K562 (cell line): ENCODE data around the gene EPHX1. TPM values are rescaled to one million over a fixed set of nuclear protein-coding genes. Genes with fewer than 3 reads are reported as not detected.

ENCODE experiments used
- BRD9 ChIP-seq: fragments of 450-650 bp; IDR thresholded peaks from 2 replicates; pipeline ENCODE4 v1.6.1; 2018; ENCODE audit warnings: low read depth; ENCODE audit not compliant: partially characterized antibody
- CBFB ChIP-seq: sonication (generic); formaldehyde crosslinking; IDR thresholded peaks from 2 replicates; pipeline ENCODE4 v1.4.0; 2020; ENCODE audit warnings: mild to moderate bottlenecking, missing genetic modification reagents
- CBX1 ChIP-seq: sonication (generic); IDR thresholded peaks from 2 replicates; pipeline ENCODE4 v1.6.1; 2016; ENCODE audit warnings: antibody characterized with exemption, low read depth, mild to moderate bottlenecking
- FOXA1 ChIP-seq: fragments of 450-650 bp; IDR thresholded peaks from 2 replicates; pipeline ENCODE4 v1.6.1; 2016; ENCODE audit warnings: mild to moderate bottlenecking, borderline replicate concordance
- GABPB2 ChIP-seq: fragments of 250-450 bp; sonication (Bioruptor Pico); conservative IDR thresholded peaks from 2 replicates; pipeline ENCODE4 v1.5.1; 2021; ENCODE audit warnings: mild to moderate bottlenecking
- ILK ChIP-seq: fragments of 450-650 bp; IDR thresholded peaks from 2 replicates; pipeline ENCODE4 v1.6.1; 2016; ENCODE audit warnings: missing genetic modification characterization, low read depth, mild to moderate bottlenecking, missing compliant biosample characterization, moderate library complexity, borderline replicate concordance
- KAT8 ChIP-seq: fragments of 450-650 bp; IDR thresholded peaks from 2 replicates; pipeline ENCODE4 v1.6.1; 2016; ENCODE audit warnings: low read depth, mild to moderate bottlenecking
- MCM5 ChIP-seq: fragments of 450-650 bp; IDR thresholded peaks from 2 replicates; pipeline ENCODE4 v1.6.1; 2016; ENCODE audit warnings: low read depth
- NCOA4 ChIP-seq: fragments of 450-650 bp; IDR thresholded peaks from 2 replicates; pipeline ENCODE4 v1.6.1; 2018; ENCODE audit warnings: mild to moderate bottlenecking; ENCODE audit not compliant: partially characterized antibody
- NFYB ChIP-seq: IDR thresholded peaks from 2 replicates; pipeline ENCODE4 v1.6.1; 2011; ENCODE audit warnings: mild to moderate bottlenecking, moderate library complexity; ENCODE audit not compliant: insufficient read length; ENCODE audit errors: extremely low read depth
- NR2C2 ChIP-seq, 2 experiments: fragments of 200-800 bp in 1 of 2; sonication (Bioruptor generic) in 1 of 2; sonication (generic) in 1 of 2; formaldehyde crosslinking in 1 of 2; IDR thresholded peaks; 2 replicates each; pipeline versions ENCODE4 v1.6.1 to v1.8.0; 2016 to 2022; ENCODE audit warnings: mild to moderate bottlenecking in 1 of 2, missing compliant biosample characterization in 1 of 2, missing genetic modification characterization in 1 of 2, missing genetic modification reagents in 1 of 2
- OTX1 ChIP-seq: fragments of 450-650 bp; formaldehyde crosslinking; IDR thresholded peaks from 2 replicates; pipeline ENCODE4 v1.4.0; 2022; ENCODE audit warnings: mild to moderate bottlenecking
- POLR2G ChIP-seq: fragments of 200-400 bp; formaldehyde crosslinking; IDR thresholded peaks from 2 replicates; pipeline ENCODE4 v1.6.1; 2017; ENCODE audit warnings: low read depth, mild to moderate bottlenecking, antibody characterized with exemption, low read length, moderate library complexity
- RBM39 ChIP-seq: fragments of 200-400 bp; formaldehyde crosslinking; optimal IDR thresholded peaks from 2 replicates; pipeline ENCODE3; 2018; ENCODE audit warnings: low read depth, low read length
- RFX1 ChIP-seq: fragments of 450-650 bp; IDR thresholded peaks from 2 replicates; pipeline ENCODE4 v1.6.1; 2016; ENCODE audit warnings: mild to moderate bottlenecking, moderate library complexity
- SAFB2 ChIP-seq: fragments of 200-400 bp; formaldehyde crosslinking; IDR thresholded peaks from 2 replicates; pipeline ENCODE4 v1.6.1; 2018; ENCODE audit warnings: borderline replicate concordance, low read length, low read depth, moderate library complexity; ENCODE audit not compliant: severe bottlenecking
- SRF ChIP-seq, 2 experiments: fragments of 250-450, 450-650 bp in 1 of 2; sonication (Bioruptor Pico) in 1 of 2; sonication (generic) in 1 of 2; formaldehyde crosslinking; IDR thresholded peaks; 2 replicates each; pipeline versions ENCODE4 v1.5.0 to v1.5.1; 2020 to 2022; ENCODE audit warnings: mild to moderate bottlenecking in 1 of 2, missing genetic modification reagents in 1 of 2
- XRCC5 ChIP-seq: fragments of 200-400 bp; formaldehyde crosslinking; IDR thresholded peaks from 2 replicates; pipeline ENCODE4 v1.6.1; 2017; ENCODE audit warnings: low read depth, mild to moderate bottlenecking, low read length
- ZKSCAN3 ChIP-seq: fragments of 250-450 bp; sonication (Bioruptor Pico); IDR thresholded peaks from 2 replicates; pipeline ENCODE4 v1.4.0; 2020
- ZNF143 ChIP-seq: sonication (generic); formaldehyde crosslinking; IDR thresholded peaks from 2 replicates; pipeline ENCODE4 v1.9.0; 2022; ENCODE audit warnings: mild to moderate bottlenecking, missing genetic modification reagents
- ZNF75A ChIP-seq: fragments of 450-650 bp; formaldehyde crosslinking; IDR thresholded peaks from 2 replicates; pipeline ENCODE4 v1.4.0; 2020; ENCODE audit warnings: mild to moderate bottlenecking
- polyA plus RNA-seq, 8 experiments: library from polyadenylated mRNA; depleted of rRNA in 4 of 8; stranded (reverse) in 5 of 8; unstranded in 3 of 8; fragments of >200 nt; fragmentation: Nextera tagmentation in 2 of 8; fragmentation: Illumina TruSeq in 1 of 8; extraction: Ambion mirVana in 2 of 8; extraction: Trizol in 1 of 8; gene quantifications; 2 replicates each; pipeline versions ENCODE4 v1.2.1 to v1.2.3, GENCODE V29; 2011 to 2014; ENCODE audit warnings: inconsistent platforms in 1 of 8, missing spikeins in 1 of 8
- total RNA-seq, 7 experiments: library from RNA; depleted of rRNA in 6 of 7; stranded (reverse); fragments of >200 nt in 6 of 7; fragmentation: Illumina TruSeq in 2 of 7; extraction: Trizol in 2 of 7; gene quantifications; 2 replicates each; pipeline versions ENCODE4 v1.2.1 to v1.2.3, GENCODE V29; 2011 to 2021; ENCODE audit warnings: low replicate concordance in 1 of 7
- TF ChIP-seq, protein P1 (sequence below): fragments of 250-450 bp; sonication (Bioruptor Pico); IDR thresholded peaks from 2 replicates; pipeline ENCODE4 v1.8.0; 2022; ENCODE audit warnings: inconsistent platforms
- TF ChIP-seq, protein P2 (sequence below), 3 experiments: IDR thresholded peaks in 2 of 3; conservative IDR thresholded peaks in 1 of 3; 2 replicates each; pipeline ENCODE4 v1.5.1; 2011 to 2012; ENCODE audit warnings: low read length in 3 of 3, mild to moderate bottlenecking in 3 of 3, control low read depth in 2 of 3, improper control_type of control experiment in 1 of 3, inconsistent platforms in 1 of 3, low read depth in 1 of 3, mixed read lengths in 1 of 3, moderate library complexity in 1 of 3; ENCODE audit not compliant: insufficient read depth in 2 of 3
- TF ChIP-seq, protein P3 (sequence below): fragments of 250-450 bp; sonication (Bioruptor Pico); IDR thresholded peaks from 2 replicates; pipeline ENCODE4 v1.5.0; 2020; ENCODE audit warnings: mild to moderate bottlenecking

Gene EPHX1
- total and polyA plus RNA-seq, 9 of the 15 experiments (the other 6 are each of a cell fraction or from before 2014, with no cell fraction given), result 0.21 to 27.0 (median 6.7) TPM

DNA sequence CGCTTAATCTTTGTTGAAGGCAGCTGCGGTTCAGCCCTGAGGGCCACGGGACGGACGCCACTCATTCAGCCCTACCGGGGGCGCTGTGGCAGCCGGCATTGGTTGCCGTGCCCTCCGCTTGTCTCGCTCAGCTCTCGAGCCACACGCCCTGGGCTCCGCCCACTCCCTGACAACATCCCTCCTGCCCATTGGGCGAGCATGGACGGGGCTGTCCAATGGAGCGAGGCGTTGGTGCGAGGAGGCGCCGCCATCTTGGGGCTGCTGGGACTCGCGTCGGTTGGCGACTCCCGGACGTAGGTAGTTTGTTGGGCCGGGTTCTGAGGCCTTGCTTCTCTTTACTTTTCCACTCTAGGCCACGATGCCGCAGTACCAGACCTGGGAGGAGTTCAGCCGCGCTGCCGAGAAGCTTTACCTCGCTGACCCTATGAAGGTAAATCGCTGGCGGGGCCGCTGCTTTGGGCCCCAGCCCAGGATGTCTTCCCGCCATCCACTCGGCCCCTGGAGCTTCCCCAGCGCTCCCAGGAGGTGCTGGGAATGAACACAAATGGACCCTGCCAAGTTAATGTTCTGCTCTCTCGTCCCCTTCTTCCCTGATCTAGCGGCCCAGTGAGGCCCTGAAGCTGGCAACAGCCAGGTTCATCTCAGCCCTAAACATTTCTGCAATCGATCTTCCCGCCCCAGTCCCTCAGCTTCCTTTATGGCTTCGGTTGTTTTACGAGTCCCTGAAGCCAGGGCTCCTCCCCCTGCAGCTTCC, 32.2 kb upstream of the EPHX1 start, which contains the start of gene SRP9 (continued):
- TF ChIP-seq ZNF143 (peak; percentile 48; the same call in 1 of the 2 replicates), CBFB (CRISPR knock-in tag) (no peak; the same call in 1 of the 2 replicates), ZKSCAN3 (no peak), MCM5 (no peak), ZNF75A (CRISPR knock-in tag) (no peak), ILK (tag) (no peak), GABPB2 (CRISPR knock-in tag) (no peak; the same call in 1 of the 2 replicates), NR2C2 (CRISPR knock-in tag; IDR thresholded peaks at IDR 0.05) (peak; percentile 78; the same call in 1 of the 2 replicates), NR2C2 (tag; IDR thresholded peaks at IDR 0.05) (peak; percentile 71; the same call in 1 of the 2 replicates), CBX1 (0 out of 2 replicates have a peak, but pooled peaks have one; percentile 45), OTX1 (peak; percentile 64; the same call in 1 of the 2 replicates), SAFB2 (no peak), BRD9 (peak; percentile 83), NCOA4 (no peak), XRCC5 (peak; percentile 92), POLR2G (peak; percentile 96), RFX1 (peak; percentile 57), NFYB (peak; percentile 86), KAT8 (peak; percentile 73), FOXA1 (no peak), RBM39 (no peak), SRF (CRISPR knock-in tag; IDR thresholded peaks at IDR 0.05) (peak in 1 of 2 experiments; percentile 17; a peak in 1 of 4 replicates)
- TF ChIP-seq, protein P1, sequence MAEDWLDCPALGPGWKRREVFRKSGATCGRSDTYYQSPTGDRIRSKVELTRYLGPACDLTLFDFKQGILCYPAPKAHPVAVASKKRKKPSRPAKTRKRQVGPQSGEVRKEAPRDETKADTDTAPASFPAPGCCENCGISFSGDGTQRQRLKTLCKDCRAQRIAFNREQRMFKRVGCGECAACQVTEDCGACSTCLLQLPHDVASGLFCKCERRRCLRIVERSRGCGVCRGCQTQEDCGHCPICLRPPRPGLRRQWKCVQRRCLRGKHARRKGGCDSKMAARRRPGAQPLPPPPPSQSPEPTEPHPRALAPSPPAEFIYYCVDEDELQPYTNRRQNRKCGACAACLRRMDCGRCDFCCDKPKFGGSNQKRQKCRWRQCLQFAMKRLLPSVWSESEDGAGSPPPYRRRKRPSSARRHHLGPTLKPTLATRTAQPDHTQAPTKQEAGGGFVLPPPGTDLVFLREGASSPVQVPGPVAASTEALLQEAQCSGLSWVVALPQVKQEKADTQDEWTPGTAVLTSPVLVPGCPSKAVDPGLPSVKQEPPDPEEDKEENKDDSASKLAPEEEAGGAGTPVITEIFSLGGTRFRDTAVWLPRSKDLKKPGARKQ (CRISPR knock-in tag), result no peak
- TF ChIP-seq, protein P2, sequence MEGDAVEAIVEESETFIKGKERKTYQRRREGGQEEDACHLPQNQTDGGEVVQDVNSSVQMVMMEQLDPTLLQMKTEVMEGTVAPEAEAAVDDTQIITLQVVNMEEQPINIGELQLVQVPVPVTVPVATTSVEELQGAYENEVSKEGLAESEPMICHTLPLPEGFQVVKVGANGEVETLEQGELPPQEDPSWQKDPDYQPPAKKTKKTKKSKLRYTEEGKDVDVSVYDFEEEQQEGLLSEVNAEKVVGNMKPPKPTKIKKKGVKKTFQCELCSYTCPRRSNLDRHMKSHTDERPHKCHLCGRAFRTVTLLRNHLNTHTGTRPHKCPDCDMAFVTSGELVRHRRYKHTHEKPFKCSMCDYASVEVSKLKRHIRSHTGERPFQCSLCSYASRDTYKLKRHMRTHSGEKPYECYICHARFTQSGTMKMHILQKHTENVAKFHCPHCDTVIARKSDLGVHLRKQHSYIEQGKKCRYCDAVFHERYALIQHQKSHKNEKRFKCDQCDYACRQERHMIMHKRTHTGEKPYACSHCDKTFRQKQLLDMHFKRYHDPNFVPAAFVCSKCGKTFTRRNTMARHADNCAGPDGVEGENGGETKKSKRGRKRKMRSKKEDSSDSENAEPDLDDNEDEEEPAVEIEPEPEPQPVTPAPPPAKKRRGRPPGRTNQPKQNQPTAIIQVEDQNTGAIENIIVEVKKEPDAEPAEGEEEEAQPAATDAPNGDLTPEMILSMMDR (IDR thresholded peaks at IDR 0.05 in 2 of 3, conservative IDR thresholded peaks at IDR 0.05 in 1 of 3; ENCODE audit: insufficient read depth in 2 of 3, low read depth in 1 of 3, low read length in 3 of 3), result peak; percentile 93 to 98 (median 98)
- TF ChIP-seq, protein P3, sequence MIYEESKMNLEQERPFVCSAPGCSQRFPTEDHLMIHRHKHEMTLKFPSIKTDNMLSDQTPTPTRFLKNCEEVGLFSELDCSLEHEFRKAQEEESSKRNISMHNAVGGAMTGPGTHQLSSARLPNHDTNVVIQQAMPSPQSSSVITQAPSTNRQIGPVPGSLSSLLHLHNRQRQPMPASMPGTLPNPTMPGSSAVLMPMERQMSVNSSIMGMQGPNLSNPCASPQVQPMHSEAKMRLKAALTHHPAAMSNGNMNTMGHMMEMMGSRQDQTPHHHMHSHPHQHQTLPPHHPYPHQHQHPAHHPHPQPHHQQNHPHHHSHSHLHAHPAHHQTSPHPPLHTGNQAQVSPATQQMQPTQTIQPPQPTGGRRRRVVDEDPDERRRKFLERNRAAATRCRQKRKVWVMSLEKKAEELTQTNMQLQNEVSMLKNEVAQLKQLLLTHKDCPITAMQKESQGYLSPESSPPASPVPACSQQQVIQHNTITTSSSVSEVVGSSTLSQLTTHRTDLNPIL (CRISPR knock-in tag), result peak; percentile 38; the same call in 1 of the 2 replicates
